ENCODE results near the gene KCNJ3.

The KCNJ3 gene

GRCh38 chr2:154713675-154714074, 15.2 kb downstream of the KCNJ3 start:
- no peak for DNase-seq (ENCODE audit: low read depth)
- TF ChIP-seq, protein P1, sequence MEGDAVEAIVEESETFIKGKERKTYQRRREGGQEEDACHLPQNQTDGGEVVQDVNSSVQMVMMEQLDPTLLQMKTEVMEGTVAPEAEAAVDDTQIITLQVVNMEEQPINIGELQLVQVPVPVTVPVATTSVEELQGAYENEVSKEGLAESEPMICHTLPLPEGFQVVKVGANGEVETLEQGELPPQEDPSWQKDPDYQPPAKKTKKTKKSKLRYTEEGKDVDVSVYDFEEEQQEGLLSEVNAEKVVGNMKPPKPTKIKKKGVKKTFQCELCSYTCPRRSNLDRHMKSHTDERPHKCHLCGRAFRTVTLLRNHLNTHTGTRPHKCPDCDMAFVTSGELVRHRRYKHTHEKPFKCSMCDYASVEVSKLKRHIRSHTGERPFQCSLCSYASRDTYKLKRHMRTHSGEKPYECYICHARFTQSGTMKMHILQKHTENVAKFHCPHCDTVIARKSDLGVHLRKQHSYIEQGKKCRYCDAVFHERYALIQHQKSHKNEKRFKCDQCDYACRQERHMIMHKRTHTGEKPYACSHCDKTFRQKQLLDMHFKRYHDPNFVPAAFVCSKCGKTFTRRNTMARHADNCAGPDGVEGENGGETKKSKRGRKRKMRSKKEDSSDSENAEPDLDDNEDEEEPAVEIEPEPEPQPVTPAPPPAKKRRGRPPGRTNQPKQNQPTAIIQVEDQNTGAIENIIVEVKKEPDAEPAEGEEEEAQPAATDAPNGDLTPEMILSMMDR (IDR thresholded peaks at IDR 0.05; ENCODE audit: control insufficient read depth, extremely low read depth, insufficient read depth): no peak

GRCh38 chr2:154720651-154721050, 22.2 kb downstream of the KCNJ3 start:
- TF ChIP-seq, protein P1 (IDR thresholded peaks at IDR 0.05; ENCODE audit: control insufficient read depth, extremely low read depth, insufficient read depth): no peak
- DNase-seq (ENCODE audit: low read depth): no peak
- no peak overlapping the region for H3K4me3 ChIP-seq (ENCODE audit: low read depth, low read length)

More at GRCh38 chr2:154713675-154714074, 15.2 kb downstream of the KCNJ3 start:
- no peak overlapping the region for H3K4me3 ChIP-seq (ENCODE audit: low read depth, low read length)

DNA sequence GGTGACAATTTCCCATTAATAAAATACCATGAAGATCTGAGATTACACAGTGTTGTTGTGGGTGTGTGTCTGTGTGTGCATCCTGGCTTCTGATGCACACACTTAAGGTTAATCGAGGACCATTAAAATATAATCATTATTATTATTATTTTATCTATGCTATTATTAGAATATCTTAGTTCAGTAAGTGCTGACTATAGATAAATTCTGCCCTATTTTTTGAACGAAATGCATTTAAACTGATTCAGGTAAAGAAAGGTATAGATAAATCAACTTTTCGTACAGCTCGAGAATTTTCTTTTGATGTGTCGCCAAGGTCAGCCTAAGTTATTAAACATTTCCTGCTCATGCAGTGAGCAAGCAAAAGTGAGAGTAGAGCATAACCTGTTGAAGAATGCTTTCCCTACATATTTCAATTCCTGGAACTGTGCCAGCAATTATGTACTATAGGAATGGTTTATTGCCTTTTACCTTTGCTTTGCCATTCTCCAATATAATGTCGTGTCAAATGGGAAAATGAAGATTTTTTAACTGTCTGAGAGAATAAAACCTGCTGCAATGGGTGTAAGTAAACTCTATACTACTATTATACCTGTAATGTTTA, 25.8 kb downstream of the KCNJ3 start:
- no peak for DNase-seq (ENCODE audit: low read depth)
- TF ChIP-seq, protein P1 (IDR thresholded peaks at IDR 0.05; ENCODE audit: control insufficient read depth, extremely low read depth, insufficient read depth): no peak
- H3K4me3 ChIP-seq (ENCODE audit: low read depth, low read length): no peak overlapping the region

GRCh38 chr2:154740361-154740760, 41.9 kb downstream of the KCNJ3 start:
- no peak for DNase-seq (ENCODE audit: low read depth)
- H3K4me3 ChIP-seq (ENCODE audit: low read depth, low read length): no peak overlapping the region
- TF ChIP-seq, protein P1 (IDR thresholded peaks at IDR 0.05; ENCODE audit: control insufficient read depth, extremely low read depth, insufficient read depth): no peak

DNA sequence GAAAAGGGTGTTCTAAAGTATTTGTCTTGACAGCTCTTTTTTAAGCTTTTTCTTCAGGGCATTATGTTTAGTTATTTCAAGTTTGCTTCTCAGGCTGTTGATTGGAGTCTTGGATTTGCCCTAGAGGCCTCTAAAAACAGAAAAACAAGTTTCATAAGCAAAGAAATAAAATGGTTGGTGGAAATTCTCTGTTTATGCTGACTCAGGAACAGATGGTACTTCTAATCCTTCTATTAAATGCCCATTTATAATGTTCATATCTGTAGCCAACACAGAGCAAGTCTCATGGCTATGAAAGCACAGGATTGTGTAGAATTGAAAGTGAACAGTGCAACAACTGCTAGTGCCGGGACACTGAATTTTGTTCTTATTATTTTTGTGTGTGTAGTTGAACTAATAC, 60.4 kb downstream of the KCNJ3 start:
- TF ChIP-seq, protein P1 (IDR thresholded peaks at IDR 0.05; ENCODE audit: control insufficient read depth, extremely low read depth, insufficient read depth): no peak
- H3K4me3 ChIP-seq (ENCODE audit: low read depth, low read length): no peak overlapping the region
- DNase-seq (ENCODE audit: low read depth): no peak

DNA sequence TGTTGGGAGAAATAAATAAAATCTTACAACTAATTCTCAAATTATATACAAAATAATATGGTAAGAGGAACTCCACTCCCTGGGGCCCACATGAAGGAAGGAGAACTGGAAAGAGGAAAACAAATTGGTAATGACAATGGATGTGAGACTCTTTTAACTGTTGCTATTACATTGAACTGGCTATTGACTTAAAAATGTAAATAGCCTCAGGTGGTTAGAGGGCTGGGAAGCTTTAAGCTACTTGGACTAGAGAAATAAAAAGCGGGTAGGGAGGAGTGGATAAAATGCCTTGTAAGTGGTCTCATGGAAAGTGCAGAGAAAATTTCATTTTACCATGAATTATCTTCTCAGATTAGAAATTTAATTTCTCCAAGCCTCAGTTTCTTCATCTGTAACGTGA, 64.1 kb downstream of the KCNJ3 start:
- no peak for DNase-seq (ENCODE audit: low read depth)
- TF ChIP-seq, protein P1 (IDR thresholded peaks at IDR 0.05; ENCODE audit: control insufficient read depth, extremely low read depth, insufficient read depth): no peak
- H3K4me3 ChIP-seq (ENCODE audit: low read depth, low read length): no peak overlapping the region

DNA sequence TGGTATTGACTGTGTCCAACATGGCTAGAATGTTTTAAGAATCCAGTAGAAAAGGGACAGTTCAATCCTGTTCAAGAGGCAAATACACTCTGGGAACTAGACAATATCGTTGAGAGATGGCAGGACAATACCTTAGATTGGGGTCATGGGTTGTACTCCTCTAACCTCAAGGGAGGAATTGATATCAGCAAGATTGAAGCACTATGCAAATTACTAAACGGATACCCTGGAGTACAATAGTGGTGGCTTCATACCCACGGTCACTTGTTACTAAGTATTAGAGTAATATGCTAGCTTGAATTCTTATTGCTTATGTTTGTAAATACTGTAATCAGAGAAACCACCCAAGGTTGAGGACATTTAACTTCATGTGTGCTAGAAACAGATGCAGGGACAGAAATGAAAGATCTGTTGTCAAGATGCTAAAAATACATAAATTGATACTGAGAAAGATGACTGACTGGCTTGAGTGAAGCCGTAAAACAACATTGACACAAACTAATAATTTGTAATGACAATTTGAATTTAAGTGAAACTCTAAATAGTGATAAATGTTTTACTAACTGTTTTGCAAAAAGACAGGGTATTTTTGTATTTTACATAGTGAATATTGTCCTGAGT, 73.3 kb downstream of the KCNJ3 start:
- TF ChIP-seq, protein P1 (IDR thresholded peaks at IDR 0.05; ENCODE audit: control insufficient read depth, extremely low read depth, insufficient read depth): no peak
- DNase-seq (ENCODE audit: low read depth): no peak
- no peak overlapping the region for H3K4me3 ChIP-seq (ENCODE audit: low read depth, low read length)

Data from LNCaP clone FGC (cell line).